Measurements from ENCODE around the gene PAN2. TPM values are rescaled to one million over a fixed set of nuclear protein-coding genes. Genes with fewer than 3 reads are reported as not detected.
"Not testable (repeated sequence)": the region's sequence is repeated elsewhere in the genome, so short reads cannot be mapped to it uniquely, and the experiment has no call there.

Gene PAN2
- total and polyA plus RNA-seq, 4 donors: 22.4 to 68.2 (median 52.2) TPM

GRCh38 chr12:56288705-56289387 lies 45.0 kb downstream of the PAN2 start:
- no peaks in the 10 kb centered on the region for H3K27me3 ChIP-seq (ENCODE audit: control insufficient read depth in 3 of 3, insufficient read depth in 3 of 3, low read length in 2 of 3)
- H3K27ac ChIP-seq (ENCODE audit: low read depth in 1 of 2, low read length in 1 of 2): no peak overlapping the region
- DNase-seq (no peak), ATAC-seq (ENCODE audit: insufficient read depth, low FRiP score) (no peak)
- WGBS, 2 donors: 60 to 63% methylated on average over 3 of the region's 3 CpGs
- TF ChIP-seq CTCF (IDR thresholded peaks at IDR 0.05; ENCODE audit: control extremely low read depth, extremely low read depth): no peak
- H3K9me3 ChIP-seq (ENCODE audit: control insufficient read depth in 4 of 4, insufficient read depth in 3 of 4, low read length in 3 of 4): no peaks in the 10 kb centered on the region
- H3K9ac ChIP-seq (ENCODE audit: insufficient read depth in 1 of 2, low read length in 2 of 2): no peak overlapping the region
- H3K36me3 ChIP-seq (ENCODE audit: control insufficient read depth in 4 of 4, insufficient read depth in 4 of 4, low read length in 4 of 4): peaks cover 4 to 22% (median 14%) of the 10 kb centered on the region in 4 donors
- no peak overlapping the region for H3K4me3 ChIP-seq
- peaks cover 0 to 11% (median 0%) of the 10 kb centered on the region in 5 donors for H3K4me1 ChIP-seq (ENCODE audit: control insufficient read depth in 5 of 5, insufficient read depth in 5 of 5, low read length in 5 of 5)

GRCh38 chr12:56286044-56286830 lies 47.6 kb downstream of the PAN2 start:
- no peak overlapping the region for H3K27ac ChIP-seq (ENCODE audit: low read depth in 1 of 2, low read length in 1 of 2)
- WGBS, 2 donors: 28 to 35% methylated on average over 4 of the region's 4 CpGs

GRCh38 chr12:56284263-56284662 lies 49.5 kb downstream of the PAN2 start:
- H3K4me3 ChIP-seq; H3K27me3 ChIP-seq (ENCODE audit: control insufficient read depth in 3 of 3, insufficient read depth in 3 of 3, low read length in 2 of 3); H3K27ac ChIP-seq (ENCODE audit: low read depth in 1 of 2, low read length in 1 of 2); H3K9ac ChIP-seq (ENCODE audit: insufficient read depth in 1 of 2, low read length in 2 of 2); DNase-seq; H3K9me3 ChIP-seq (ENCODE audit: control insufficient read depth in 4 of 4, insufficient read depth in 3 of 4, low read length in 3 of 4); H3K4me1 ChIP-seq (ENCODE audit: control insufficient read depth in 5 of 5, insufficient read depth in 5 of 5, low read length in 5 of 5); ATAC-seq (ENCODE audit: insufficient read depth, low FRiP score): not testable (repeated sequence)
- H3K36me3 ChIP-seq (ENCODE audit: control insufficient read depth in 4 of 4, insufficient read depth in 4 of 4, low read length in 4 of 4): peaks cover 26 to 35% (median 28%) of the 10 kb centered on the region in 4 donors
- 92 to 94% methylated on average over 5 of the region's 5 CpGs for WGBS, 2 donors

More at GRCh38 chr12:56286044-56286830, 47.6 kb downstream of the PAN2 start:
- no peaks in the 10 kb centered on the region for H3K9me3 ChIP-seq (ENCODE audit: control insufficient read depth in 4 of 4, insufficient read depth in 3 of 4, low read length in 3 of 4)
- H3K4me1 ChIP-seq (ENCODE audit: control insufficient read depth in 5 of 5, insufficient read depth in 5 of 5, low read length in 5 of 5): peaks cover 0 to 4% (median 0%) of the 10 kb centered on the region in 5 donors
- no peaks in the 10 kb centered on the region for H3K27me3 ChIP-seq (ENCODE audit: control insufficient read depth in 3 of 3, insufficient read depth in 3 of 3, low read length in 2 of 3)
- H3K9ac ChIP-seq (ENCODE audit: insufficient read depth in 1 of 2, low read length in 2 of 2): no peak overlapping the region
- TF ChIP-seq CTCF (IDR thresholded peaks at IDR 0.05; ENCODE audit: control extremely low read depth, extremely low read depth): no peak
- DNase-seq (no peak), ATAC-seq (ENCODE audit: insufficient read depth, low FRiP score) (no peak)
- no peak overlapping the region for H3K4me3 ChIP-seq
- H3K36me3 ChIP-seq (ENCODE audit: control insufficient read depth in 4 of 4, insufficient read depth in 4 of 4, low read length in 4 of 4): peaks cover 22 to 35% (median 29%) of the 10 kb centered on the region in 4 donors

GRCh38 chr12:56282579-56282978 lies 51.2 kb downstream of the PAN2 start:
- DNase-seq: no peak
- WGBS, 2 donors: 93 to 98% methylated on average over 2 of the region's 2 CpGs
- Histone ChIP-seq H3K36me3 (ENCODE audit: control insufficient read depth in 4 of 4, insufficient read depth in 4 of 4, low read length in 4 of 4) (peaks cover 30 to 36% (median 31%) of the 10 kb centered on the region in 4 donors), H3K9me3 (ENCODE audit: control insufficient read depth in 4 of 4, insufficient read depth in 3 of 4, low read length in 3 of 4) (no peaks in the 10 kb centered on the region), H3K9ac (ENCODE audit: insufficient read depth in 1 of 2, low read length in 2 of 2) (no peak overlapping the region), H3K27ac (ENCODE audit: low read depth in 1 of 2, low read length in 1 of 2) (no peak overlapping the region), H3K27me3 (ENCODE audit: control insufficient read depth in 3 of 3, insufficient read depth in 3 of 3, low read length in 2 of 3) (no peaks in the 10 kb centered on the region), H3K4me1 (ENCODE audit: control insufficient read depth in 5 of 5, insufficient read depth in 5 of 5, low read length in 5 of 5) (peaks cover 0 to 4% (median 0%) of the 10 kb centered on the region in 5 donors), H3K4me3 (no peak overlapping the region)
- ATAC-seq (ENCODE audit: insufficient read depth, low FRiP score): no peak
- TF ChIP-seq CTCF (IDR thresholded peaks at IDR 0.05; ENCODE audit: control extremely low read depth, extremely low read depth): no peak
